IMR-90 (cell line): ENCODE data around the gene SRD5A3. TPM values are rescaled to one million over a fixed set of nuclear protein-coding genes. Genes with fewer than 3 reads are reported as not detected.

Experiments
- ATAC-seq: fragments of 200-7000 bp; cut with Tn5 transposase; 2 replicates; pipeline ENCODE4 v1.9.1; 2020; ENCODE audit warnings: low read depth, mild to moderate bottlenecking, moderate library complexity
- BruUV-seq: library from RNA; stranded (reverse); fragments of 400-500 nt; replicated peaks from 2 replicates; lab custom pipeline; 2021; lab: Mats Ljungman, UMichigan
- CTCF ChIA-PET: fragments of 300-600 bp; formaldehyde crosslinking; extraction: SDS; loops from one replicate; lab custom pipeline; 2021; ENCODE audit warnings: antibody characterized with exemption; lab: Yijun Ruan, JAX
- POLR2A ChIA-PET: fragments of 300-600 bp; sonication (Branson Sonifier 250); formaldehyde crosslinking; loops from one replicate; lab custom pipeline; 2022; ENCODE audit warnings: antibody characterized with exemption; ENCODE audit not compliant: unreplicated experiment; lab: Charles Lee
- DNase-seq: peaks from one replicate; pipeline ENCODE4 v3.0.0; 2013
- H2AFZ ChIP-seq: replicated peaks from 2 replicates; pipeline ENCODE3; 2013; ENCODE audit warnings: low read length, mild to moderate bottlenecking; ENCODE audit not compliant: poor library complexity
- H2AK5ac ChIP-seq: 2 replicates; pipeline ENCODE4 v1.6.1; 2013; ENCODE audit warnings: low read depth, low read length, inconsistent platforms
- H2AK9ac ChIP-seq: replicated peaks from 2 replicates; pipeline ENCODE3; 2013; ENCODE audit warnings: mild to moderate bottlenecking, low read depth, low read length, moderate library complexity; ENCODE audit not compliant: poor library complexity
- H2BK120ac ChIP-seq: 2 replicates; pipeline ENCODE4 v1.6.1; 2013; ENCODE audit warnings: low read depth, low read length, inconsistent platforms
- H2BK15ac ChIP-seq: 3 replicates; pipeline ENCODE4 v1.6.1; 2013; ENCODE audit warnings: low read depth, low read length, inconsistent platforms
- H2BK20ac ChIP-seq: 2 replicates; pipeline ENCODE4 v1.6.1; 2013; ENCODE audit warnings: low read depth, mild to moderate bottlenecking, inconsistent platforms, low read length, moderate library complexity
- H2BK5ac ChIP-seq: 2 replicates; pipeline ENCODE4 v1.6.1; 2013; ENCODE audit warnings: mild to moderate bottlenecking, low read depth, low read length, inconsistent platforms; ENCODE audit not compliant: poor library complexity, severe bottlenecking
- H3K14ac ChIP-seq: replicated peaks from 2 replicates; pipeline ENCODE4 v1.6.1; 2013; ENCODE audit warnings: low read depth, low read length, inconsistent platforms
- H3K18ac ChIP-seq: 2 replicates; pipeline ENCODE4 v1.6.1; 2013; ENCODE audit warnings: low read depth, low read length, control low read depth
- H3K23ac ChIP-seq: 2 replicates; pipeline ENCODE4 v1.6.1; 2013; ENCODE audit warnings: low read depth, low read length, inconsistent platforms
- H3K27ac ChIP-seq: 2 replicates; pipeline ENCODE4 v1.5.1; 2013; ENCODE audit warnings: mild to moderate bottlenecking, control low read depth, low read length; ENCODE audit not compliant: insufficient read depth
- H3K27me3 ChIP-seq: 2 replicates; pipeline ENCODE4 v1.6.1; 2013; ENCODE audit warnings: low read length; ENCODE audit not compliant: control insufficient read depth, insufficient read depth
- H3K36me3 ChIP-seq: 2 replicates; pipeline ENCODE4 v1.6.1; 2013; ENCODE audit warnings: low read length, mixed read lengths; ENCODE audit not compliant: control insufficient read depth, insufficient read depth
- H3K4ac ChIP-seq: 2 replicates; pipeline ENCODE4 v1.6.1; 2013; ENCODE audit warnings: low read depth, low read length, inconsistent platforms
- H3K4me1 ChIP-seq: 2 replicates; pipeline ENCODE4 v1.6.1; 2013; ENCODE audit warnings: low read length, mixed read lengths; ENCODE audit not compliant: control insufficient read depth, insufficient read depth
- H3K4me2 ChIP-seq: 2 replicates; pipeline ENCODE4 v1.6.1; 2013; ENCODE audit warnings: low read depth, mild to moderate bottlenecking, control low read depth, low read length, moderate library complexity
- H3K4me3 ChIP-seq: 2 replicates; pipeline ENCODE4 v1.5.1; 2013; ENCODE audit warnings: low read depth, mild to moderate bottlenecking, control low read depth, low read length, moderate library complexity; ENCODE audit not compliant: insufficient read depth
- H3K56ac ChIP-seq: 2 replicates; pipeline ENCODE4 v1.6.1; 2013; ENCODE audit warnings: low read length, inconsistent platforms; ENCODE audit not compliant: insufficient read depth; ENCODE audit errors: extremely low read depth
- H3K79me1 ChIP-seq, 2 experiments: 2 replicates each; pipeline ENCODE4 v1.6.1; 2013; ENCODE audit warnings: low read length in 2 of 2, inconsistent platforms in 1 of 2, low read depth in 1 of 2
- H3K9ac ChIP-seq: 2 replicates; pipeline ENCODE4 v1.6.1; 2013; ENCODE audit warnings: low read depth, low read length, control low read depth
- H3K9me1 ChIP-seq: 2 replicates; pipeline ENCODE4 v1.6.1; 2013; ENCODE audit warnings: low read length, inconsistent platforms; ENCODE audit not compliant: insufficient read depth
- H3K9me3 ChIP-seq: 2 replicates; pipeline ENCODE4 v1.6.1; 2013; ENCODE audit warnings: low read length; ENCODE audit not compliant: control insufficient read depth, insufficient read depth
- H4K20me1 ChIP-seq: 2 replicates; pipeline ENCODE4 v1.6.1; 2013; ENCODE audit warnings: low read length, inconsistent platforms; ENCODE audit not compliant: insufficient read depth
- H4K5ac ChIP-seq: 2 replicates; pipeline ENCODE4 v1.6.1; 2013; ENCODE audit warnings: mild to moderate bottlenecking, low read depth, low read length, control low read depth
- H4K8ac ChIP-seq, 2 experiments: 2 replicates each; pipeline ENCODE4 v1.6.1; 2013; ENCODE audit warnings: low read depth in 2 of 2, low read length in 2 of 2, control low read depth in 1 of 2, inconsistent platforms in 1 of 2
- H4K91ac ChIP-seq: 2 replicates; pipeline ENCODE4 v1.6.1; 2013; ENCODE audit warnings: low read depth, low read length, inconsistent platforms; ENCODE audit not compliant: insufficient read depth
- BHLHE40 ChIP-seq: fragments of 150-350 bp; IDR thresholded peaks from 2 replicates; pipeline ENCODE4 v1.6.1; 2016; ENCODE audit warnings: mild to moderate bottlenecking, low read depth, low read length
- CEBPB ChIP-seq: IDR thresholded peaks from 2 replicates; pipeline ENCODE4 v1.6.1; 2012; ENCODE audit warnings: low read depth, low read length, improper control_type of control experiment
- WGBS, 2 experiments: methylation state at CpG; one replicate each; pipeline versions ENCODE4 v1.1.5 to v1.1.7; 2013; ENCODE audit warnings: missing lambda C conversion rate in 2 of 2; ENCODE audit not compliant: insufficient read length in 1 of 2; ENCODE audit errors: extremely low coverage in 2 of 2; 5-methylcytosine and 5-hydroxymethylcytosine counted together
- dilution Hi-C: fragments of 300-500 bp; cut with HindIII; formaldehyde crosslinking; loops from one replicate; pipeline ENCODE4 v1.14.3; 2018; ENCODE audit warnings: low sequenced_read_pairs; ENCODE audit not compliant: unreplicated experiment
- in situ Hi-C: fragments of 300-500 bp; cut with MboI; formaldehyde crosslinking; loops from 3 replicates; pipeline ENCODE4 v1.14.3; 2019; ENCODE audit warnings: low sequenced_read_pairs, inconsistent platforms, mixed read lengths
- intact Hi-C: fragments of 100-400 bp; cut with micrococcal nuclease; formaldehyde crosslinking; loops from 2 replicates; pipeline ENCODE4 v1.10.0; 2022
- polyA plus RNA-seq, 3 experiments: library from polyadenylated mRNA; depleted of rRNA; stranded (reverse); fragments of >200 nt; gene quantifications; 2 replicates each; pipeline ENCODE4 v1.2.3, GENCODE V29; 2012; ENCODE audit warnings: low replicate concordance in 1 of 3
- total RNA-seq: library from RNA; depleted of rRNA; stranded (reverse); fragments of >200 nt; gene quantifications from 2 replicates; pipeline ENCODE4 v1.2.3, GENCODE V29; 2012

Gene SRD5A3
- total and polyA plus RNA-seq, 2 of the 4 experiments (the other 2 are of a cell fraction): 5.6 to 6.8 TPM

DNA sequence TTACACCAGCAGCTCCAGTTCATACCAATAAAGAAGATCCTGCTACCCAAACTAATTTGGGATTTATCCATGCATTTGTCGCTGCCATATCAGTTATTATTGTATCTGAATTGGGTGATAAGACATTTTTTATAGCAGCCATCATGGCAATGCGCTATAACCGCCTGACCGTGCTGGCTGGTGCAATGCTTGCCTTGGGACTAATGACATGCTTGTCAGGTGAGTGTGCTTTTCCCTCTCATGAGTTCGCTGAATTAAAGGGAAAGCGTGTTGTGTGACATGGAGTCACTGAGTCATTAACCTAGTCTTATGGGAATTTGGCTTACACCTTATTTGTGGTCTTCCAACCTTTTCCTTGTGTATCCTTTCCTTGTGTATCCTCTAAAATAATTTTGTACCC lies 65.6 kb downstream of the SRD5A3 start:
- H4K91ac ChIP-seq: no peak overlapping the region
- peaks cover 16 to 64% of the 10 kb centered on the region in 2 experiments for H3K79me1 ChIP-seq
- H3K23ac ChIP-seq: no peak overlapping the region
- H3K4ac ChIP-seq: no peak overlapping the region
- H2AFZ ChIP-seq: no peak overlapping the region
- H3K14ac ChIP-seq: no peak overlapping the region
- no peak overlapping the region for H2BK120ac ChIP-seq
- H3K18ac ChIP-seq: no peak overlapping the region
- peaks cover 28% of the 10 kb centered on the region for H3K36me3 ChIP-seq
- H2BK5ac ChIP-seq: no peak overlapping the region
- BruUV-seq: no TSS peak
- in situ Hi-C loops (loop anchor here (25.0 kb wide), 1 partner anchor 451 kb away; the partner anchor contains the start of gene EXOC1), dilution Hi-C loops (no loop called here), intact Hi-C loops (no loop called here)
- H2BK20ac ChIP-seq: no peak overlapping the region
- DNase-seq (peak; percentile 37), ATAC-seq (no peak)
- POLR2A ChIA-PET: no interaction called here
- no peak overlapping the region for H3K9ac ChIP-seq
- H2BK15ac ChIP-seq: no peak overlapping the region
- no peaks in the 10 kb centered on the region for H3K27me3 ChIP-seq
- H3K56ac ChIP-seq: no peak overlapping the region
- H3K4me1 ChIP-seq: peaks cover 8% of the 10 kb centered on the region
- no peak overlapping the region for H4K5ac ChIP-seq
- no CpG with 5 or more reads among the region's 6 CpGs for WGBS, 2 experiments
- TF ChIP-seq CEBPB (0 out of 2 replicates have a peak, but pooled peaks have one; percentile 9), BHLHE40 (no peak)
- CTCF ChIA-PET: no interaction called here
- no peak overlapping the region for H3K4me2 ChIP-seq
- H4K20me1 ChIP-seq: peaks cover 83% of the 10 kb centered on the region
- no peak overlapping the region for H3K27ac ChIP-seq
- H3K9me1 ChIP-seq: peaks cover 13% of the 10 kb centered on the region; the same call in 1 of the 2 replicates
- no peak overlapping the region for H4K8ac ChIP-seq
- H3K9me3 ChIP-seq: no peaks in the 10 kb centered on the region
- no peak overlapping the region for H2AK5ac ChIP-seq
- H3K4me3 ChIP-seq: no peak overlapping the region
- H2AK9ac ChIP-seq: no peak overlapping the region
